GM21737 (cell line): ENCODE results near the gene HMCN1.

ENCODE experiments used
- ATAC-seq: cut with Tn5 transposase; IDR thresholded peaks from one replicate; pipeline ENCODE4 v1.9.1; 2021; ENCODE audit warnings: mild to moderate bottlenecking, moderate library complexity; ENCODE audit not compliant: unreplicated experiment

The HMCN1 gene

GRCh38 chr1:185895208-185895900, 161.2 kb downstream of the HMCN1 start:
- ATAC-seq: no peak

GRCh38 chr1:185896863-185897262, 162.7 kb downstream of the HMCN1 start:
- ATAC-seq: no peak

GRCh38 chr1:185906186-185906585, 172.0 kb downstream of the HMCN1 start:
- ATAC-seq: no peak

- ATAC-seq: no peak
Measured at GRCh38 chr1:185907246-185907645, 173.1 kb downstream of the HMCN1 start.

- ATAC-seq: no peak
Measured at GRCh38 chr1:185911978-185912377, 177.8 kb downstream of the HMCN1 start.

GRCh38 chr1:185912504-185912903, 178.3 kb downstream of the HMCN1 start:
- no peak for ATAC-seq

GRCh38 chr1:185914089-185914488, 179.9 kb downstream of the HMCN1 start:
- no peak for ATAC-seq

GRCh38 chr1:185916861-185917260, 182.7 kb downstream of the HMCN1 start:
- ATAC-seq: no peak

- no peak for ATAC-seq
Measured at GRCh38 chr1:185917646-185918045, 183.5 kb downstream of the HMCN1 start.

GRCh38 chr1:185920602-185921001, 186.4 kb downstream of the HMCN1 start:
- ATAC-seq: no peak

GRCh38 chr1:185921636-185922035, 187.4 kb downstream of the HMCN1 start:
- no peak for ATAC-seq

GRCh38 chr1:185926588-185926987, 192.4 kb downstream of the HMCN1 start:
- ATAC-seq: no peak

GRCh38 chr1:185929776-185930175, 195.6 kb downstream of the HMCN1 start:
- ATAC-seq: no peak

- ATAC-seq: no peak
Measured at GRCh38 chr1:185931438-185931837, 197.2 kb downstream of the HMCN1 start.

- no peak for ATAC-seq
Measured at GRCh38 chr1:185933580-185933979, 199.4 kb downstream of the HMCN1 start.

GRCh38 chr1:185934476-185935189, 200.4 kb downstream of the HMCN1 start:
- no peak for ATAC-seq

GRCh38 chr1:185935360-185935759, 201.2 kb downstream of the HMCN1 start:
- no peak for ATAC-seq

GRCh38 chr1:185936641-185937040, 202.4 kb downstream of the HMCN1 start:
- no peak for ATAC-seq

- ATAC-seq: no peak
Measured at GRCh38 chr1:185938396-185938795, 204.2 kb downstream of the HMCN1 start.

- no peak for ATAC-seq
Measured at GRCh38 chr1:185939142-185939541, 205.0 kb downstream of the HMCN1 start.

GRCh38 chr1:185942961-185943360, 208.8 kb downstream of the HMCN1 start:
- ATAC-seq: no peak

- ATAC-seq: no peak
Measured at GRCh38 chr1:185956881-185957280, 222.7 kb downstream of the HMCN1 start.
